Lung (tissue), 12 donors: ENCODE measurements around the gene AIFM3. TPM values are rescaled to one million over a fixed set of nuclear protein-coding genes. Genes with fewer than 3 reads are reported as not detected.

Experiments used
- ATAC-seq: fragments of 200-7000 bp; cut with Tn5 transposase; one replicate; pipeline ENCODE4 v1.9.1; 2020; ENCODE audit warnings: moderate number of reproducible peaks; ENCODE audit not compliant: insufficient read depth, low FRiP score
- DNase-seq, 3 donors: peaks; one replicate each; pipeline ENCODE4 v3.0.0-alpha.2; 2013 to 2017
- H3K27ac ChIP-seq, 2 donors: one replicate each; pipeline ENCODE4 v1.5.1; 2013; ENCODE audit warnings: mild to moderate bottlenecking in 2 of 2, moderate library complexity in 2 of 2, control low read depth in 1 of 2, inconsistent platforms in 1 of 2, low read depth in 1 of 2, low read length in 1 of 2
- H3K27me3 ChIP-seq, 3 donors: one replicate each; pipeline ENCODE4 v1.5.1; 2013; ENCODE audit warnings: low read length in 2 of 3; ENCODE audit not compliant: control insufficient read depth in 3 of 3, insufficient read depth in 3 of 3
- H3K36me3 ChIP-seq, 4 donors: one replicate each; pipeline ENCODE4 v1.5.1; 2013; ENCODE audit warnings: low read length in 4 of 4, mild to moderate bottlenecking in 1 of 4, moderate library complexity in 1 of 4; ENCODE audit not compliant: control insufficient read depth in 4 of 4, insufficient read depth in 4 of 4
- H3K4me1 ChIP-seq, 5 donors: one replicate each; pipeline ENCODE4 v1.5.1; 2013; ENCODE audit warnings: low read length in 5 of 5, mild to moderate bottlenecking in 2 of 5, moderate library complexity in 1 of 5; ENCODE audit not compliant: control insufficient read depth in 5 of 5, insufficient read depth in 5 of 5
- H3K4me3 ChIP-seq: one replicate; pipeline ENCODE4 v1.5.1; 2013; ENCODE audit warnings: mild to moderate bottlenecking, control low read depth, moderate library complexity
- H3K9ac ChIP-seq, 2 donors: one replicate each; pipeline ENCODE4 v1.5.1; 2013; ENCODE audit warnings: low read length in 2 of 2, control low read depth in 1 of 2; ENCODE audit not compliant: insufficient read depth in 1 of 2
- H3K9me3 ChIP-seq, 4 donors: one replicate each; pipeline ENCODE4 v1.5.1; 2013; ENCODE audit warnings: low read length in 3 of 4, mild to moderate bottlenecking in 1 of 4, moderate library complexity in 1 of 4; ENCODE audit not compliant: control insufficient read depth in 4 of 4, insufficient read depth in 3 of 4
- CTCF ChIP-seq: IDR thresholded peaks from 2 replicates; pipeline ENCODE4 v1.5.1; 2012; ENCODE audit warnings: mild to moderate bottlenecking; ENCODE audit errors: control extremely low read depth, extremely low read depth
- WGBS, 2 donors: extraction: QIAGEN DNeasy Blood & Tissue Kit; methylation state at CpG; one replicate each; pipeline ENCODE4 v1.1.7; 2013; 5-methylcytosine and 5-hydroxymethylcytosine counted together
- polyA plus RNA-seq, 2 donors: library from polyadenylated mRNA; stranded (reverse); fragments of 200-250 nt; gene quantifications; one replicate each; pipeline ENCODE4 v1.2.1, GENCODE V29; 2013
- total RNA-seq, 2 donors: library from RNA; depleted of rRNA in 1 of 2; stranded (reverse); fragments of >200 nt in 1 of 2; gene quantifications; one replicate each; pipeline ENCODE4 v1.2.1, GENCODE V29; 2014 to 2021
- donor health status: control.
- donor health status: control.
- donor health status: Bipolar disorder and iron deficiency.
- donor health status: healthy.
- donor health status: DM: yes; HTN: yes; CAD: no.

Gene AIFM3
- total and polyA plus RNA-seq, 4 donors: 0.48 to 7.5 (median 4.8) TPM

DNA sequence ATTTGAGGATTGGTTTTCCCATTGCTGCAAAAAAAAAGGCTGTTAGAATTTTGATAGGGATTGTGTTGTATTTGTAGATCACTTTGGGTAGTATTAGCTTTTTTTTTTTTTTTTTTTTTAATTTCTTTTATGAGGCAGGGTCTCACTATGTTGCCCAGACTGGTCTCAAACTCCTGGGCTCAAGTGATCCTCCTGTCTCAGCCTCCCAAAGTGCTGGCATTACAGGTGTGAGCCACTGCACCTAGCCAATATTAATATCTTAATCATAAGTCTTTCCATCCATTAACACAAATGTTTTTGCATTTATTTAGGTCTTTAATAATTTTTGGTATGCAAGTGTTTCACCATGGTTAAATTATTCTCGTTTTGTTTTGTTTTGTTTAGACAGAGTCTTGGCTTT lies 23.0 kb upstream of the AIFM3 start:
- no peaks in the 10 kb centered on the region for H3K36me3 ChIP-seq
- no peak overlapping the region for H3K9ac ChIP-seq
- 30 to 56% methylated on average over 1 of the region's 1 CpG for WGBS, 2 donors
- DNase-seq (no peak), ATAC-seq (no peak)
- TF ChIP-seq CTCF: no peak
- H3K4me1 ChIP-seq: peaks cover 0 to 18% (median 6%) of the 10 kb centered on the region in 5 donors
- H3K4me3 ChIP-seq: no peak overlapping the region
- H3K9me3 ChIP-seq: no peaks in the 10 kb centered on the region
- no peaks in the 10 kb centered on the region for H3K27me3 ChIP-seq
- H3K27ac ChIP-seq: no peak overlapping the region

DNA sequence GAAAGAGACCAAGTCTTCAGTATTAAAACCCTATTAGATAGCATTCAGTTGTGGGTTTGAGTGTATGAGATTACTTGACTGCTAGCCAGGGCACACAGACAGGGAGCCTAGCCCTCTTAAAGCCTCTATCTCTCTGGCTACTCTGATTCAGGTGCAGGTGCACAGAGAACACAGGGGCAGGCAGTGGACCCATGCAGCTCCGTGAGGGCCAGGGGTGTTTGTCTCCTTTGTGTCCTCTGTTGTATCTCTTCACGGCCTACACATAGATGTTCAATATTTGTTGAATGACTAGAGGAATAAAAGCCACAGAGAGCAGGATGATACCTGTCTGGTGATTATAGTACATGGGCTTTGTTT lies 21.5 kb upstream of the AIFM3 start:
- H3K36me3 ChIP-seq: peaks cover under 1 to 7% (median 3%) of the 10 kb centered on the region in 4 donors
- WGBS, 2 donors: 77 to 95% methylated on average over 2 of the region's 2 CpGs
- no peak overlapping the region for H3K4me3 ChIP-seq
- no peaks in the 10 kb centered on the region for H3K9me3 ChIP-seq
- ATAC-seq: no peak
- peak overlapping the region; percentile 49 to 74 for H3K27ac ChIP-seq
- H3K27me3 ChIP-seq: no peaks in the 10 kb centered on the region
- DNase-seq: no peak
- peaks cover 0 to 13% (median 0%) of the 10 kb centered on the region in 5 donors for H3K4me1 ChIP-seq
- H3K9ac ChIP-seq: no peak overlapping the region
- TF ChIP-seq CTCF: no peak

DNA sequence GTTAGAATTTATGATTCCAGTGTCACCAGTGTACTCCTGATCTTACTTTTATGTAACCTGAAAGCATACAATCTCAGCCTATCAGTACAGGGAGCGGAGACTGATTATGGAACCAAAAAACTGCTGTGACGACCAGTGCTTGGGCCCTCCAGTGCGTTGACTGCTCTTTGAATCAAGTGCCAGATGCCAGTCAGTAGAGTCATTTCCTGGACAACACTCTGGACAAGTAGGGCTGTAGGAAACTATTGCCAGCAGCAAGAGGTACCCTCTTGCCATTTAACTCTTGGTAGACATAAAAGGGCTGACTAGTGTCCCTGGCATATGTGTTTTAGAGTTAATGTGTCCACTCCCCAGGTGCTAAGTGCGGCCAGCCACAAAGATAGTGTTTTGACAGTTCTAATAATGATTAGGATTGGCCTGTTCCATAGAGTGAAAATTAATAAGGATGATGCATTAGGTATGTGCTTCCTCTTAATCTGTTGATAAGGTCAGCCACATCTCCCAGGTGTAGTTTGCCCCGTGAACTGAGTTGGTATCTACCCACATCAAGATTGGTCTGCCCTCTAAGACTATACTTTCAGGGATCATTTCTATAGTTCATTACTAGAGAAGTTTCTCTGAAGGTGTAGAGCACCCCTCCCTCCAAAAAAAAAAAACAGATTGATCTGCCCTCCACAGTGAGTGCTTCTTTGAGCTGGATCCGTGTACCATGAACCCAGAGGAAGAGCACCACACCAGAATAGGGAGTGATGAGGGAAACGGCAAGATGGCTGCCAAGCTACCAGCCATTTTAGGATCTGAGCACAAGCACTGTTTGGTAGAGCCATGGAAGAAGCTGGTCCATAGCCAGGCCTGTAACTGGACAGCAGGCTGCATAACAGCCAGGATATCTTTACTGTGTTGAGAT lies 20.7 kb upstream of the AIFM3 start:
- Histone ChIP-seq H3K27ac (peak overlapping the region; percentile 49 to 50), H3K4me3 (no peak overlapping the region), H3K27me3 (no peaks in the 10 kb centered on the region), H3K4me1 (peaks cover 0 to 8% (median 0%) of the 10 kb centered on the region in 5 donors), H3K9ac (no peak overlapping the region), H3K9me3 (no peaks in the 10 kb centered on the region), H3K36me3 (peaks cover 9 to 15% (median 11%) of the 10 kb centered on the region in 4 donors)
- WGBS, 2 donors: 64 to 88% methylated on average over 7 of the region's 7 CpGs
- peak in 1 of 3 donors; percentile 20 for DNase-seq
- TF ChIP-seq CTCF: no peak
- peak; percentile 78 for ATAC-seq
